Measurements from ENCODE around the gene PSENEN.
"Not testable (repeated sequence)": the region's sequence is repeated elsewhere in the genome, so short reads cannot be mapped to it uniquely, and the experiment has no call there.

The PSENEN gene

GRCh38 chr19:35789978-35790944, 44.8 kb downstream of the PSENEN start:
- DNase-seq: no peak

- no peak for DNase-seq
Observed at GRCh38 chr19:35790981-35791813, 45.7 kb downstream of the PSENEN start.

DNA sequence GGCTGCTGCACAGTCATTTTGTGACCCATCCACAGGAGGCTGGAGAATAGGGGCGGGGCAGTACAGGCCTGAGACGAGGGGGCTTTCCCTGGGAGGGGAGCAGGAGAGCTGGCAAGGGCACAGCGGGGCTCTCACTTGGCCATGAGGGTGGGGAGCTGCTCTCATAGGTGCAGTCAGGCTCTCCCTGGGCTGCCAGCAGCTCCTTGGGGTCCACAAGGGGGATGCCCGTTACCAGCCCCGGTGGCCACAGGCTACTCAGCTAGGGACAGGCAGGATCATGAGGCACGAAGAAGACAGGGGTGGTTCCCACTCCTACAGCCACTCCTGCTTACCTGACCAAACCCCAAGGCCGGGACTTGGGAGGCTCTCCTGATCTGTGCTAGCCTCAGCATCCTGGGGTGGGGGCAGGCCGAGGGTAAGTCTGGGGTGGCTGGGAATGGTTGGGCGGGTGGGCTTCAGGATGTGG, 46.4 kb downstream of the PSENEN start:
- DNase-seq: no peak

DNA sequence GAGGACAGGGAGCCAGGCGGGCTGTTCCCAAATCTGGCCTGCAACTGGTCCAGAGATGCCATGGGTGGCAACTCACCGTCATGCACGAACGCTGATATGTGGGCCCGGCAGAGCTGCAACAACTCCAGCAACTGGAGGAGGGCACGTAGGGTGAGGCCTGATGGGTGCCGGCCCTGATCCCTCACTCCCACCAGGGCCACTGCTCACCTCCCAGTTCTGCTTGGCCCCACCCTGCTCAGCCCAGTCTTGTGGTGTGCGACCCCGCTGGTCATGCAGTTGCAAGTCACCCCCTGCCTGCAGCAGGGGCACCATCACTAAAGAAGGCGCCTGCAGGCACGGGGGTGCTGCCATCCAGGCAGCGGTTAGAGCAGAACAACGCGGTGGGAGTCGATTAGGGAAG, 46.9 kb downstream of the PSENEN start:
- DNase-seq: no peak

DNA sequence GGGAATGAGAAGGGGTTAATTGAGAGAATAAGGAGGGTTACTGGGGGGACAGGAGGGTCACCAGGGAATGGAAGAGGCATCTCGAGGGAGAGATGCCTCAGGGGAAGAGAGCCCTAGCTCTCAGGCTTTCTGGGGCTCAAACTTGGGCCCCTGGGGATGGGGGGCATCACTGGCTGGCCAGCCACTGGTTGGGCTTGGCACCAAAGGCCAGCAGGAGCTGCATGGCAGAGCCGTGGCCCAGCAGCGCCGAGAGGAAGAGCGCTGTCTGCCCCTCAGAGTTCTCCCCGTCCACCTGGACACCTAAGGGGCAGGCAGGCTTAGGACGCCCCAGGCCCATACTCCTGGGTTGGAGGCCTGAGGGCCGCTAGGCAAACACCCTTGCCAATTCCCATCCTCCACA, 47.4 kb downstream of the PSENEN start:
- DNase-seq: no peak

- DNase-seq: no peak
Observed at GRCh38 chr19:35793381-35794165, 48.1 kb downstream of the PSENEN start.

- DNase-seq: not testable (repeated sequence)
Observed at GRCh38 chr19:35795564-35795963, 50.1 kb downstream of the PSENEN start.
